Esophagus mucosa (tissue), 1 donor: ENCODE measurements around the gene KCNH1. TPM values are rescaled to one million over a fixed set of nuclear protein-coding genes. Genes with fewer than 3 reads are reported as not detected.
A peak's percentile ranks its signal among the peaks of the same experiment; 100 is the strongest.

ENCODE experiments used
- ATAC-seq: fragments of 200-7000 bp; cut with Tn5 transposase; one replicate; pipeline ENCODE4 v1.9.1; 2020
- total RNA-seq: library from RNA; stranded (reverse); gene quantifications from one replicate; pipeline ENCODE4 v1.2.4, GENCODE V29; 2023
- donor health status: DM: yes; HTN: yes; CAD: no.

KCNH1 gene
- total RNA-seq, 1 donor from 2014 or later = 1.2 TPM

DNA sequence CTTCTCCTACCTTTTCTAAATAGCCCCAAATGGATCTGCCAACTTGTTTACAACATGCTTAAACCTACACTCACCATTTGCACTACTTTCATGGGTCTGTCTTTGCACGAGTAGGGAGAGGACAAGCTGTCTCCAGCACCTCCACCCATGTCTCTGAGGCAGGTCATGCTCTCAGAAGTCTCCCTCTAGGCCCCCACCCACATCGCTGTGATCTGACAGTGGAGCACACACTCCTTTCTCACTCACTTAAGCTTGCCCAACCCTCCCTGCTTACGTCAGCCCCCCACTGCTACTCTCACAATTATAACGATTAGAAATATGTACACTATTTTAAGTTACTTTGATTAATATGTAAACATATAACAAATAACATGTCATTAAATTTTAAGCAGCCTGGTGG, 141.1 kb downstream of the KCNH1 start:
- no peak for ATAC-seq

DNA sequence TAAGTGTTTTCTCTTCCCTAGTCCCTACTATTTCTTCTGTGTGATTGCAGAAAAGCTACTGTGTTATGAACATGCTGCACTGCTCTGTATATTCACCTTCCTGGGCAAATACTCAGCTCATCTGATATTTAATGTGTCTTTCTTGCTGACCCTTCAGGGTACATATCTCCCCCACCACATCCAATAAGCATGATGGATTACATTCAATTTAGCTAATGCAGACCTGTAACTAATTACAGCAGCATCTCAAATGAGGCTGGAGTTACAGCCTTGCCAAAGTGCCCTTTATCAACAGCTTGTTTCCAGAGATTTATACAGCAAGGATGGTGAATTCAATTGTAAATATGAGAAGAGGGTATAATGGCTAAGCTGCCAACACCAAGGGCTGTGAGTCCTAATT, 144.0 kb downstream of the KCNH1 start:
- ATAC-seq = no peak

DNA sequence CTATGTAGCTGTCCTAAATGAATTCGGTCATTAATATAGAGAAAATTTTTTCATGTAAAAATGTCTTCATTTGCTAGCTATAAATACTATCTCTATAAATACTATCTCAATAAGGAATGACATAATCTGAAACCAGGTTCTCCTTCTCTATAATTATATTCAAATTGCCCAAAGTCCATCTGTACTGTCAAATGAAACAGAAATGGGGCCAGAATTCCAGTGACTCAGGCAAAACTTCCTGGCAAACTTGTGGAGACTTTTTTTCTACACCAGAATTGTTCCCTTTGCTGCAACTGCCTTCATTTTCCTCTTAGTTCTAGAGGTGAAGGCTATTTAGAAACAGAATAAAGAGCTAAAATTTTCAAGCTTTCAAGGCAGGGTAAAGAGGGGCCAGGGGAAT, 152.5 kb downstream of the KCNH1 start:
- ATAC-seq = no peak

DNA sequence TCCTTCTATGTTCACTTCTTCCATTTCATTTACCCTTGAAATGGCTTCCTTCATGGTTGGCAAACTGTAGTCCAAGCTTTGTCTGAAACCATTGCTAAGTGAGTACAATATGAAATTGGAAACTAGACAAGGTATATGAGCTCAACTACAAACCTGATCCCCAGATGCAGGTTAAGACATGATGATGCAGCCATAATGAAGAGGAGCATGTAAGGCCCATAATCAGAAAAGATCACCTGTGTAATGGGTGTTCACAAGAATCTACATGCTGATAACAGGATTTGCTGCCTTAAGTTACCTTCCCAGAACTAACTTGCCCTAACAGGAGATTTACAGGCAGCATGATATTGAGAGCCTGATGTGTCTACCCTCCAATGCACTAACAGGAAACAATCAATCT, 153.9 kb downstream of the KCNH1 start:
- peak; percentile 91 for ATAC-seq

DNA sequence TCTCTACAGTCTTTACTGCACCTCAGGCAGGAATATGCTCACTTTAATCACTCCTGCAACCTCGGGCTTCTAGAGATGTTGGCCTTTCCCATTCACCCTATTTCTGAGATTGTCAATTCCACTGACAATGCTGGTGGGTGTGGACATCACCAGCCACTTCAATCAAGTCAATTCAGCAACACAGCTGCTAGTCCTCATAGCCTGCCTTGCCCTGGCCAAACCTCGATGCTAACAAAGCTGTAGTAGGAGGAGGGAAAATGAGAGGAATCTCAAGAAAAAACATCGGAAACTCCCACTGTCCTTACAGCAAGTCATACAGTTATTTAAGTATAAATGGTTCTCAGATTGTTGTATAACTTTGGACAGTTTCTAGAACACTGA, 155.0 kb downstream of the KCNH1 start:
- ATAC-seq = no peak

DNA sequence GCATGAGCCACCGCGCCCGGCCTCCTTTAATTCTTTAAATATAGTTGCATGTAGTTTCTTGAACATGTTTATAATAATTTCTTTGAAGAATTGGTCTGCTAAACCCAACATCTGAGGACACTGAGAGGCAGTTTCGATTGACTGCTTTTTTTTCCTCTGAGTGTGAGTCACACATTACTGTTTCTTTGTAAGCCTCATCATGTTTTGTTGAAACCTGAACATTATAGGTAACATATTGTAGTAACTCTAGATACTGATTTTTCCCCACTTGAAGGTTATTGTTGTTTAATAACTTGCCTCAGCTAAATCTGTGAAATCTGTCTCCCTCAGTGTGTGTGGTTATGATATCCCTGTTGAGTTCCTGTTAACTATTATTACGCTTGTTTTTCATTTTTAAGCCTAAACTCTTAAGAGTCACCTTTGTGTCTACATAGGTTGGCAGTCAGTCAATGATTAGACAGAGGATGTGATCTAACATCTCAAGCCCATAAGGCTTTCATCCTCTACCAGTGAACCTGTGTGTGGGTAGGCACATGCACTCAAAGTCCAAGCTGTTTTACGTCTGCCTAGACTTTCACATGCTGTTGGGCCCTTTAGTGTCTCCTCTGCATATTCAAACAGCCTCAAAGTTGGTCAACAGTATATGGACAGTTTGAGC, 155.5 kb downstream of the KCNH1 start:
- peak; percentile 84 for ATAC-seq

DNA sequence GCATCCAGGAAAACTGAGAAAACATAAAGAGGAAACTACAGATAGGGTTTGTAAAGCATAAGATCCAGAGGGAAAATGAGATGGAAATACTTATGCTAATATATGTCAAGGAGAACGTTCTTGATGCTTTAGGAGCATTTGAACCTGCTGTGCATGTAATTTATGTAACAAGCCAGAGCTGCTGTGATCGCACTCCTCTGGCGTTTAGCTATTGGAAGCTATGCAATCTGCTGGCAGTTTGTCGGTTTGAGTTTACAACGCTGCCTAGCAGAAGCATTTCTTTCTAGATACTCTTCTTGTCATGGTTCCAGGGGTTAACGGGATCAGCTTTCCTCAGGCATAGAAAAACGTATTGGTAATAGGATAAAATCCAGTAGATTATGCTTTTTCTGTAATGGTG, 182.7 kb downstream of the KCNH1 start:
- no peak for ATAC-seq

DNA sequence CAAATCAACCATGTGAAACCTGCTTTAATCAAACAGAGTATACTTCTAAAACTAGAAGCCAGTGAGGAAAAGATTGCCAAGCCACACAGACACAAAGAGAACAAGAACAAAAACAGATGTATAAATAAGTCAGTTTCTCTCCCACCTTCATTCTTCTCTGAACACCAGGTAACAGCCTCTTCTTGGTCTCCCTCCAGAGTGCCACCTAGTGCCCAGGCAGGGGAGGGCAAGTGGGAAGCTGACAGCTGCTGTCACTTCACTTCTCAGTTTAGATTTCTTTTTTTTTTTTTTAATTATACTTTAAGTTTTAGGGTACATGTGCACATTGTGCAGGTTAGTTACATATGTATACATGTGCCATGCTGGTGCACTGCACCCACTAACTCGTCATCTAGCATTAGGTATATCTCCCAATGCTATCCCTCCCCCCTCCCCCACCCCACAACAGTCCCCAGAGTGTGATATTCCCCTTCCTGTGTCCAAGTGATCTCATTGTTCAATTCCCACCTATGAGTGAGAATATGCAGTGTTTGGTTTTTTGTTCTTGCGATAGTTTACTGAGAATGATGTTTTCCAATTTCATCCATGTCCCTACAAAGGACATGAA, 183.9 kb downstream of the KCNH1 start:
- peak; percentile 52 for ATAC-seq

DNA sequence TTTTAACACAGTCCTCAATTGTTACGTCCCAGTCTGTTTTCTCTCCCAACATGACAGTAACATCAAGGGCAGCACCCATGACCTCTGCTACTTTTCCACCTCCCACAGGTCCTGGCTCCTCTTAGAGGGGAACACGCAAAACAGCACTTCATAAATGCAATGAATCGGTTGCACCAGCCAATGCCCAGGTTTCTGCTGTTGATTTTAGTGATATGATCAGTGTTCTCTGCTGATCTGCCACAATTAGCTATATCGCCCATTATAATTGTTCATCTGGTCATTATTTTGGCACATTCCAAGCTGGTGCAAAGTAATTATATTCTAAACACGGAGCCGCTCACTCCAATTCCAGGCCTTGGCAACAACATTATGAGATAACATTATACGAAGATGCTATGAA, 184.5 kb downstream of the KCNH1 start:
- ATAC-seq = no peak

DNA sequence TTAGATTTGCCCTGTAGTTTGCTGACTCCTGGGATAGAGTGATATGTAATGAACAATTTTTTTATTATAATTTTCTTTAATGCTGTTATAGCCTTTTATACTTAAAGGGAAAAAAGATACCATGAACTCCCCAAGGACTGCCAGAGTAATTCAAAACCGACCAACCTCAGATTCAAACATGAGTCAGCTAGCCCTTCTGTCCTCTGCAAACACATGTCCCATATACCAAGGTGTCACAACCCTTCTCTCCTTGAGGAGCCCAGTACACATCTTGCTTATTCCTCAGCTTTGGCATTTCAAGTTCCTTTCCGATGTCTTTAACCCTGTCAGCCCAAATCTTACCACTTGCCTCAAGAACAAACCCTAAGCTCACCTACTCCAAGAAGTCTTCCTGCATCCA, 184.9 kb downstream of the KCNH1 start:
- ATAC-seq = no peak

DNA sequence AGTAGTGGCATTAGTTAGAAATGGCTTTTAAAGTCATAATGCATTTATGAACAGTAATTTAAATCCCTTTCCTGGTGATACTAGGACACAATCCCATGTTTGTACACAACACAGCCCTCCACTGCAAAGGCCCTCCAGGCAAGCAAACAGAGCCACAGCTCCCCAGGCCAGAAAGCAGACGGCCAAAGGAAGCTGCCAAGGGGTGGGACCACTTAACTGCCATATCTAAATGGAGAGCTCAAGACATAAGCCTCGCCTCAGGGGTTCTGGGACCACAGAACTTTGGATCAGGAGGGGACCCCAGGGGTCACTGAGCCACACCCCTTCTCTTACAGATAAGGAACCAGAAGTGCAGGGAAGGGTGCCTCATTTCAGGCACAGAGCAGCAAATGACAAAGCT, 189.7 kb downstream of the KCNH1 start:
- ATAC-seq = no peak

DNA sequence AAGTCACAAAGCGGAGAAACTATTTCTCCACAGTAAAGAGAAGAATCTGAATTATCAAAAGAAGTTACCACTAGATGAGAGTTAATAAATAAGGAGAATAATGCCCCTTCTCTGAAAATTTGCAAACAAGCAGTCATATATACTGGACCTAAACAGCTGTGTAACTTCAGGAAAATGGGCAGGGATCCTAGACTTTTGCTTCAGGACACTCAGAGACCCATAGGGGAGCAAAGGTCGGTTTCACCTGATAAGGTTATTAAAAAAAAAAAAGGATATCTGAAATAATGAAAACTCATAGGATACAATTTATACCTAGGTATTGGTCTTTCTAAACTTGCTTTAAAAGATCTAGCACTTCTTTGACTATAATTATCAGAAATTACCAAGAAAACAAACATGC, 191.4 kb downstream of the KCNH1 start:
- no peak for ATAC-seq

DNA sequence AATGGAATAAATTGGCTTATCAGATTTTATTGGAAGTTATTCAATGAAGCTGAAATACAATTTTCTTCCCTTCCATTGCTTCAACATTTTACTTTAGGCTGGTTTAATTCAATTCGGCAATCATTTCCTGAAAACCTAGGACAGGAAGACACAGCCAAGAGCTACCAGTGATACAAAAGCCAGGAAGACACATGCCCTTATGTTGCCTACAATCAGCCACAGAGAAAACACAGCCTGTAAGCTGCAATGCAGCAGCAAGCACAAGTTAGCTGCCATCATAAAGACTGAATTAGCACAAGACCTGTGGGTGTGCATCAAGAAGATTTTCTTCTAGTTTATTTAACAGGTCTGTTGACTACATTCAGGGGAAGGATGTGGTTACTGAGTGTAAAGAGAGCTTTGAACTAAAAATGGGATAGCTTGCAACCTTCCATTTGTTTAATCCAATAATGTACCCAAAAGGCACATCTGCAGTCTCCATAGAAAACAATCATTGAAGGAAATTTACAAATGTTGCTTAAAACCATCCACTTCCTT, 193.8 kb downstream of the KCNH1 start:
- ATAC-seq = no peak

DNA sequence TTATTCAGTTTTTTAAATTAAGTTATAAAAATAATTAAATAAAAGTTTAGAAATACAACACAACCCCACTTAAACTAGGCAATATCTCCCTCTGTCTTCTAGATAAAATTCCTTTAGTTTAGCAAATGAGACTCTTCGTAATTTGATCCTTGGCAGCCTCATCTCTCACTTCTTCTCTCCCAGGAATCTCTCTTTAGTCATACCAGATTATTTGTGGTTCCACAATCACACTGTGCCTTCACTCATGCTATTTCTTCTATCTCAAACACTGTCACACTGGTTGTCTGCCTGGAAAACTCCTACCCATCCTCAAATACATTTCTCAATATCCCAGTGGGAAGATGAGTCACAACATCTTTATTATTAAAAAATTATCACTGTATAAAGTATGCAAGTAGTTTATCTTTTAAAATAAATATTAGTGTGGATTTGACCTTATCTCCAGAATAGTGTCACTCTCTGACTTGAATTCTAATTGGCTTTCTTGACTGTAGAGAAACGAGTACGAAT, 195.5 kb downstream of the KCNH1 start:
- ATAC-seq = no peak

DNA sequence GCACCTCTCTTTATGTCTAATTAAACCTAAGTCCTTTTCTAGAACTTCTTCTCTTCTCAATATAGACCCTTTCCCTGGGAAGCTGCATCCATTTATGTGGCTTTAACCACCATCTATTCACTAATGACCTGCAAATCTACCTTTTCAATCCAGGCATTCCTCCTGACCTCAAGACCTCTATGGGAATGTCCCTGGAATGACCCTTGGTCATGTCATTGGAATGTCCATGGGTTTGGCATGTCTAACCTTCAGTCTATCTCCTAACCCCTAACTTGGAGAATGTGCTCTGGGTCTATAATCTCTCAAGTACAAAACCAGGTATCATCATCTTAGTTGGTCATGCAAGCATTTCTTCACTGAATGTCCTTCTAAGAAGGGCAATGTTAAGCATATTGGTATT, 196.1 kb downstream of the KCNH1 start:
- ATAC-seq = no peak

DNA sequence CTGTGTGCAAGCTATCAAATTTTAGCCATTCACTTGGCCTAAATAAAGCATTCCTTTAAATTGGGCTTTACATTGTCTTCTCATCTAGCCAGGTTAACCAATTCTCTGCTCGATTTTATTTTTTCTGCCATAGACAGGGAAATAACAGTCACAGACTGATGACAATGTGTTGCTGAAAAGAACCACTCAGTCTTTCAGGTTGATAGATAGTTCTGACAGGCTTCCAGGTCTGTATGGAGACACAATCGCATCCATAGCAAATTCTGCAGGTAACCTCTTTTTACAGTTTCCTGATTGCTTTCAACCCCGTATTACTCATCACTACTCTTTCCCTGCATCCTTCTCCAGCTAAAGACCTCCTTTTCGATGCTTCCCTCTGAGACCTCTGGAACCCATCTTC, 198.0 kb downstream of the KCNH1 start:
- ATAC-seq = no peak

DNA sequence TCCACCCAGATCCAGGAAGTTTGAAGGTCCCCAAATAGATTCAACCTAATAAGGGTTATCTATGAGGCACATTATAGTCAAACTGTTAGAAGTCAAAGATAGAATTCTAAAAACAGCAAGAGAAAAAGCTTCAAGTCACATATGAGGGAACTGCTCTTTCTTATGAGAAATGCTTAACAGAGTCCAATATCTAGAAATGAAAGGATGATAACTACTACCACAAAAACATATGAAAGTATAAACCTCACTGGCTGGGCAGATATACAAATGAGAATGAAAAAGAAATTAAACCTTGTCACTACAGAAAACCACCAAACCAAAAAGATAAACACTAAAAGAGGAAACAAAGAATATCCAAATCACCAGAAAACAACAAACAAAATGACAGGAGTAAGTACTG, 201.8 kb downstream of the KCNH1 start:
- no peak for ATAC-seq

DNA sequence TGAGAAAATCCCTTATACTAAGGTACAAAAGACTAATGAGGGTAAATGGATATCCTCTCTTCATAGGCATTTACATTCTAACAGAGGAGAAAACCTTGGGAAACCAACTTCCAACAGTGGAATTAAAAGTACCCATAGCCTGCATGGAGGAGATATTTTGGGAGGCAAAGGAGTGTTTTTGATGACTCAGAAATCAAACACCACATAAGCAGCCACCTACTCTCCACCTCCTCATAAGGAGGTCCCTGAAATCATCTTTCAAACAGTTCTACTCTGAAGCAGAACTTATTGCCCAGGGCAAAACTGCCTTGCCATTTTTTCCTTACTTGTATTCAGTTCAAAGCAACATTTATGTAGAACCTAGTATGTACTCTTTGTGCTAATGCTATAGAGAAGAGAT, 211.3 kb downstream of the KCNH1 start:
- ATAC-seq = no peak

DNA sequence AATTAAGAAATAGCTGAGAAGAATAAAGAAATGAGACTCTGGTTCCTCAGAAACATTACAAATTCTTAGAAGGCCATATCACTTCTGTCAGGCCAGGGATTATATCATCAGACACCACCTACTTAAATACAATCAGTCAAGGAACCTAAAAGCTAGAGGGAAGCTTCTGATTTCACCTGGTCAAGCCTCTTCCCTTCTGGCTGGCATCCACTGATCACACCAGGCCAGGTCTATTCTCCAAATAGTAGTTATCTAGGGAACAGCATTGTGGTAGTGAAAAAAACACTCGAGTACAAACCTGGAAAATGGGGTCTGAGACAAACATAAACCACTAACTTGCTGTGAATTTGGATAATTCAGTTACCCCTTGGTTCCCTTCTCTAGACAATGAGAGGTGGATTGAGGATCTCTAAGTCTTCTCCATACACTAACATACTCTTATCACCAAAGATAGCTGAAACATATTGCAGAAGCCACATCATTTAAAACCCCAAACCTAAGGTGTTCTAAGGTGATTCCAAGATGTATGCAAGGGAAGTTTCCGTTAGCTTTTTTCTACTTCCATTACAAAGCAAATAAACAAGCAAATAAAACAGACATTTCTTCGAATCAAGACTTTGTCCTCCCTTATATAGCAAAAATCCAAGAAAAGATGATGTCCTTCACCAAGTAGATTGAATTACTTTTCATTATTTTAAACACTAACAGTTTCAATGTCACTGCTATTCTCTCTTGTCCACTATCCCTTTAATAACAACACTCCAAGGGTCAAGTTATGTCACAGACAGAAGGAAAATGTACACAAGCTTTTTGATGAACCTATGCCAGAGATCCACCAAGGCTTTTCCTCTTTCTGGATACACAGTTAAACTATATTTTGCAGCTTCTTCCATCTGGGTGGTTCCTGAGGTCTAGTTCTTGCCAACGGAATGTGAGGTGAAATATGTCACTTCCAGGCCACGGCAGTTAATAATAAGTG, 212.9 kb downstream of the KCNH1 start:
- no peak for ATAC-seq

DNA sequence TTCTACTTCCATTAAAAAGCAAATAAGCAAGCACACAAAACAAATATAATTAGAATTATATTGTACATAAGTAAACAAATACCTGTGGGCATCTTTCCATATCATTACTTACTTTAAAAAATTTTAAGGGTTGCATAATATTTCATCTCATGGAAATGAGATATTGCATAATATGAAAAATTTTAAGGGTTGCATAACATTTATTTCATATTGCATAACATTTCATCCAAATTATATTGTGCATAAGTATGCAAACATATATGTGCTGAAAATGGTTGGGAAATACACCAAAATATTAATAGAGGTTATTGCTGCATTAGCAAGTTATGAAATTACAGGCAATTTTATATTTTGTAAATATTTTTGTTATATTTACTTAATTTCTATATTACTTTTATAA, 213.7 kb downstream of the KCNH1 start:
- ATAC-seq = no peak

DNA sequence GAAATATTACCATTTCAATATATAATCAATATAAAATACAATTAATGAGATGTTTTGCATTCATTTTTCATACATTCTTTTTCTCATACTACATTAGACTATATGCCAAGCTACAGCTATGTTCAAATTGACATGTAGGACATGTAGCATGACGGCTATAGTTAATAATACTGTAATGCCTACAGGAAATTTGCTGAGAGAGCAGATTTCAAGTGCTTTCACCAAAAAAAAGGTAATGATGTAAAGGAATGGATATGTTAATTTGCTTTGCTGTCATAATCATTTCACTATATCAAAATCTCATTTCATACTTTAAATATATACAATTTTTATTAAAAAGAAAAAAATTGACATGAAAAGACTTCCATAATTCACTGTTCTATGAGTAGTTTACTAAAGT, 215.1 kb downstream of the KCNH1 start:
- ATAC-seq = no peak

DNA sequence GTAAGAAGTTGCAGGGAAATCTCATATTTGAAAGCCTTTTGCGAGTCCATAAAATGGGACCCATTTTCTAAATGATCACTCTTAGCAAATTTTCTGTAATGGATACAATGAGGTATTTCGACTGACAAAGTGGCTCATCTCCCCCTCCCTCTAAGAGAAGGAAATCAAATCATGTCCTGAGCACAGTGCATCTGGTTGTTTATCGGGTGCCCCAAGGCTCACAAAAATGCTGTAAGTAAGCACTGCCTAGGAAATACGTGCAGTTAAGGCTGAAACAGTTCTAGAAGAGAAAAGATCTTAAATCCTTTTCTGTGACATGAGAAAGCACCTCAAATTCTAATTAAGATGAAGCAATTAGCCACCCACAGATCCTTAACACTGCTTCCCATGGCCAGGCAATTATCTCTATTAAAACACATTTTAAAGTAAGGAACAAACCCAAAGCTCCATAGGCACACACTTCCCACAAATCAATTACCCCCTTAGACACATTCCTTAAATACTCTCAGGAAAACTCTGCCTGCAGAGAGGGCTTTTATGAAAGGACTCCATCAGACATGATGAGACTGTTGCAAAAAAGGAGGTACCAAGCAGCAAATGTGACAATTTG, 216.3 kb downstream of the KCNH1 start:
- no peak for ATAC-seq

DNA sequence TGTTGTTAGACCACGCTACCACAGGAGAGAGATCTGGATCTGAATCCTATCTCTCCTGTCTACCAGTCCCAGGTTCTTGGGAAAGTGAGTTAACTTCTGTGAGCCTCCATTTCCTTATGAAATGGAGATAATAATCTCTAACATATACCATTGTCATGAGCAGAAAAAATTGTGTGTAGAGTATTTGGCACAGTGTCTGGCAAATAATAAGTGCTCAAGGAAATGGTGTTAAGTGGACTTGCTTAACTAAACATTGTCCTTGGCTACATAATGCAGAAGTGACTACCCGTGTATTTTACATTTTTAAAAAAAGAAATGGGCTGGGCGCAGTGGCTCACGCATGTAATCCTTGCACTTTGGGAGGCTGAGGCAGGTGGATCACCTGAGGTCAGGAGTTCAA, 217.4 kb downstream of the KCNH1 start:
- no peak for ATAC-seq
